Panc1 (cell line): ENCODE results near the gene OR5B3.

Experiments
- TCF7L2 ChIP-seq: IDR thresholded peaks from 2 replicates; pipeline ENCODE4 v1.6.1; 2011; ENCODE audit warnings: mild to moderate bottlenecking, low read depth, low read length, inconsistent platforms
- TF ChIP-seq, protein P1 (sequence below): fragments of 450-650 bp; IDR thresholded peaks from 2 replicates; pipeline ENCODE4 v1.5.1; 2017; ENCODE audit warnings: mild to moderate bottlenecking
- TF ChIP-seq, protein P2 (sequence below), 2 experiments: IDR thresholded peaks; 2 replicates each; pipeline ENCODE4 v1.6.1; 2011 to 2012; ENCODE audit warnings: low read depth in 2 of 2, control low read depth in 1 of 2, low read length in 1 of 2, mild to moderate bottlenecking in 1 of 2, moderate library complexity in 1 of 2; ENCODE audit not compliant: insufficient read depth in 1 of 2

DNA sequence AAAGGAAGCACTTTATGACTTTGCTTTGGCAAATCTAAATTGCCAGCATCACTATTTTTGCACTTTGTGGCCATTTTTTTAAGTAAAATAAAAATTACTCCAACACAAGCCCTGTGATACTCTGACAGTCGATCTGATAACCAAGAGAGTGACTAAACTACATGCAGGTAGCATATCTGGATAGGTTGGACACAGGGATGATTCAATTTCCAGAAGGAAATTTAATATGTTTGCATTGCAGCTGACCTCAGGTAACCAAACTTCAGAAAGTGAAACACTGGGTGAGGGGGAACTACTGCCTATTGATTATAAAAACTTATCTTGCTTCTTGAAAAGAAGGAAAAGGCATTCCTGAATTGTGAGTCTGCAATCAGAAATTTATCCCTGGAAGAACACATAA lies 13.9 kb downstream of the OR5B3 start:
- TF ChIP-seq, protein P1, sequence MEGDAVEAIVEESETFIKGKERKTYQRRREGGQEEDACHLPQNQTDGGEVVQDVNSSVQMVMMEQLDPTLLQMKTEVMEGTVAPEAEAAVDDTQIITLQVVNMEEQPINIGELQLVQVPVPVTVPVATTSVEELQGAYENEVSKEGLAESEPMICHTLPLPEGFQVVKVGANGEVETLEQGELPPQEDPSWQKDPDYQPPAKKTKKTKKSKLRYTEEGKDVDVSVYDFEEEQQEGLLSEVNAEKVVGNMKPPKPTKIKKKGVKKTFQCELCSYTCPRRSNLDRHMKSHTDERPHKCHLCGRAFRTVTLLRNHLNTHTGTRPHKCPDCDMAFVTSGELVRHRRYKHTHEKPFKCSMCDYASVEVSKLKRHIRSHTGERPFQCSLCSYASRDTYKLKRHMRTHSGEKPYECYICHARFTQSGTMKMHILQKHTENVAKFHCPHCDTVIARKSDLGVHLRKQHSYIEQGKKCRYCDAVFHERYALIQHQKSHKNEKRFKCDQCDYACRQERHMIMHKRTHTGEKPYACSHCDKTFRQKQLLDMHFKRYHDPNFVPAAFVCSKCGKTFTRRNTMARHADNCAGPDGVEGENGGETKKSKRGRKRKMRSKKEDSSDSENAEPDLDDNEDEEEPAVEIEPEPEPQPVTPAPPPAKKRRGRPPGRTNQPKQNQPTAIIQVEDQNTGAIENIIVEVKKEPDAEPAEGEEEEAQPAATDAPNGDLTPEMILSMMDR, result no peak
- TF ChIP-seq TCF7L2, result no peak
- TF ChIP-seq, protein P2, sequence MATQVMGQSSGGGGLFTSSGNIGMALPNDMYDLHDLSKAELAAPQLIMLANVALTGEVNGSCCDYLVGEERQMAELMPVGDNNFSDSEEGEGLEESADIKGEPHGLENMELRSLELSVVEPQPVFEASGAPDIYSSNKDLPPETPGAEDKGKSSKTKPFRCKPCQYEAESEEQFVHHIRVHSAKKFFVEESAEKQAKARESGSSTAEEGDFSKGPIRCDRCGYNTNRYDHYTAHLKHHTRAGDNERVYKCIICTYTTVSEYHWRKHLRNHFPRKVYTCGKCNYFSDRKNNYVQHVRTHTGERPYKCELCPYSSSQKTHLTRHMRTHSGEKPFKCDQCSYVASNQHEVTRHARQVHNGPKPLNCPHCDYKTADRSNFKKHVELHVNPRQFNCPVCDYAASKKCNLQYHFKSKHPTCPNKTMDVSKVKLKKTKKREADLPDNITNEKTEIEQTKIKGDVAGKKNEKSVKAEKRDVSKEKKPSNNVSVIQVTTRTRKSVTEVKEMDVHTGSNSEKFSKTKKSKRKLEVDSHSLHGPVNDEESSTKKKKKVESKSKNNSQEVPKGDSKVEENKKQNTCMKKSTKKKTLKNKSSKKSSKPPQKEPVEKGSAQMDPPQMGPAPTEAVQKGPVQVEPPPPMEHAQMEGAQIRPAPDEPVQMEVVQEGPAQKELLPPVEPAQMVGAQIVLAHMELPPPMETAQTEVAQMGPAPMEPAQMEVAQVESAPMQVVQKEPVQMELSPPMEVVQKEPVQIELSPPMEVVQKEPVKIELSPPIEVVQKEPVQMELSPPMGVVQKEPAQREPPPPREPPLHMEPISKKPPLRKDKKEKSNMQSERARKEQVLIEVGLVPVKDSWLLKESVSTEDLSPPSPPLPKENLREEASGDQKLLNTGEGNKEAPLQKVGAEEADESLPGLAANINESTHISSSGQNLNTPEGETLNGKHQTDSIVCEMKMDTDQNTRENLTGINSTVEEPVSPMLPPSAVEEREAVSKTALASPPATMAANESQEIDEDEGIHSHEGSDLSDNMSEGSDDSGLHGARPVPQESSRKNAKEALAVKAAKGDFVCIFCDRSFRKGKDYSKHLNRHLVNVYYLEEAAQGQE (IDR thresholded peaks at IDR 0.05; ENCODE audit: insufficient read depth in 1 of 2, low read depth in 2 of 2, low read length in 1 of 2), result no peak
